Epidermal melanocyte (primary cell): ENCODE measurements around the gene UBE3C.
A peak's percentile ranks its signal among the peaks of the same experiment; 100 is the strongest.
"Not testable (repeated sequence)": the region's sequence is repeated elsewhere in the genome, so short reads cannot be mapped to it uniquely, and the experiment has no call there.

Source experiments
- DNase-seq: peaks from one replicate; pipeline ENCODE4 v3.0.0; 2011; ENCODE audit warnings: low spot score; ENCODE audit not compliant: insufficient read length

The UBE3C gene

DNA sequence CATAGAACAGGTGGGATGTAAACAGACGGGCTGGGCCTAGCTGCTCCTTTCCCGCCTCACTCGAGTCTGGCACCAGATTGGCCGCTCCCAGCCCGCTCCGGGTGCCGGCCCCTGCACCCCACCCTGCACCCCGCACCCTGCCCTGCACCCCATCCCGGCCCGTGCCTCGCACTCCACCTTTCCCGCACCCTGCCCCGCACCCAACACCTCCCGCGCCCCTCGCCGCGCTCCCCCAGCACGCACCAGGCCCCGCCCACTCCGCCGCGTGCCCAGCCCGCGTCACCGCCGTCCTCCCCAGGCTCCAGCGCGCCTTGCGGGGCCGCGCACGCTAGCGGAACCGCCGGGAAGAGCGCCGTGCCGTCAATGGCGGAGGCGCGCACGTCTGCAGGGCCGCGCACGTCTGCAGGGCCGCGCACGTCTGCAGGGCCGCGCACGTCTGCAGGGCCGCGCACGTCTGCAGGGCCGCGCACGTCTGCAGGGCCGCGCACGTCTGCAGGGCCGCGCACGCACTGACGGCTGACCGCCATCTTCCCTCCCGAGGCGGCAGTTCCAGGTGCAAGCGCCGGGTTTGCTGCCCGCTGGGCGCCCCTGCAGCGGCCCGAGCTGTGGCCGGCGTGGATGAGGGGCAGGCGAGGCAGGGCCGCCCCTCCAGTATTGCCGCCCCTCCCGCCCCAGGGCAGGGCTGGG, at the start of gene UBE3C:
UBE3C (plus strand) TSS at position 503 of the 687 bp plus-strand sequence. CDS start 347 bp downstream, outside the sequence.
- peak; percentile 94 for DNase-seq

DNA sequence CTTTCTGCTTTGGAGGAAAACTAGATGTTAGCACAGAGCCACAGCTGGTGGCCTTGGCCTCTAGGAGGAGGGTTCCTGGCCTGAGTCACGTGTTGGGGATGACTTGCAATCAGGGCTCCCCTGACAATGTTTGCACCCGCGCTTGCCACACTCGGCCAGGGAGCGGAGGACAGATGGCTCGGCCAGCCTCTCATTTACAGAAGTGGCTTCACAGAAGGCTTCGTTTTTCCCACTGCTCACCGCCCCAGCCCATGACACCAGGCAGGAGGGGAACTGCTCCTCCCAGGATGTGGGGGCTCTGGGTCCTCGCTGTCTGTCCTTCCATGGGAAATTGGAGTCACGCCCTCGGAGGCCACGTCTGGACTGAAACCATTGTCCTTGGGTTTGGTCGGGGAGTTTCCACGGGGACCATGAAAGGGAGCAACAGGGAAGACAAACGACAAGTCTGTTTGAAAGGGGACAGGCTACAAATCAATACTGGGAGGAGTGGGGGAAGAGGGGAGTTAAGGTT, 49.6 kb upstream of the UBE3C start:
- DNase-seq = no peak

DNA sequence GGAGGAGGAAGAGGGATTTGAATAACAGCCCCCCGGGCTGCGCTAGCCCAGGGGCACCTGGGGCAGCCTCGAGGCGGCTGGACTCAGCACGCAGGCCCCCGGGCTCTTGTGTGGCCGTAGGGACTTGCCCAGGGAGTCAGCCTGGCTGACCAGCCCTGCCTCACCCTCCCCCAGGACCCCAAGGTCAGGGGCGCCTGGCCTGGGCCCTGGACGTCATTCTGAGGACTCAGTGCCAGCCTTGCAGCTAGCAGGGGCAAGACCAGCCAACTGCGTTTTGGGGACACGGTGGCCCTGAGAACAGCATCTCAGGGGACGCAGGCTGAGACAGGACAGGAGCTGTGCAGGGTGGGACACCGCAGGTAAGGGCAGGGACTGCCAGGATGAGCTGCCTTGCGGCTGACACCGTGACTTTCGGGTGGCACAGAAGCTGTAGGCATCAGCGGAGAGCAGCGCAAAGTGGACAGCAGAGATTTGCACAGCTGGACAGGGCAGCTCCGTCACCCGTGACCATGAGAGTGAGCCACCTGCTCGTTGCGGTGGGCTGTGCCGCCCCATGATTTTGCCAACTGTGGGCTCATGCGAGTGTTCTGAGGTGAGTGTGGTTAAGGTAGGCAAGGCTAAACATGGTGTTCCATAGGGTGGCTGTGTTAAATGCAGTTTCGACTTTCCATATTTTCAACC, 48.1 kb upstream of the UBE3C start:
- no peak for DNase-seq

DNA sequence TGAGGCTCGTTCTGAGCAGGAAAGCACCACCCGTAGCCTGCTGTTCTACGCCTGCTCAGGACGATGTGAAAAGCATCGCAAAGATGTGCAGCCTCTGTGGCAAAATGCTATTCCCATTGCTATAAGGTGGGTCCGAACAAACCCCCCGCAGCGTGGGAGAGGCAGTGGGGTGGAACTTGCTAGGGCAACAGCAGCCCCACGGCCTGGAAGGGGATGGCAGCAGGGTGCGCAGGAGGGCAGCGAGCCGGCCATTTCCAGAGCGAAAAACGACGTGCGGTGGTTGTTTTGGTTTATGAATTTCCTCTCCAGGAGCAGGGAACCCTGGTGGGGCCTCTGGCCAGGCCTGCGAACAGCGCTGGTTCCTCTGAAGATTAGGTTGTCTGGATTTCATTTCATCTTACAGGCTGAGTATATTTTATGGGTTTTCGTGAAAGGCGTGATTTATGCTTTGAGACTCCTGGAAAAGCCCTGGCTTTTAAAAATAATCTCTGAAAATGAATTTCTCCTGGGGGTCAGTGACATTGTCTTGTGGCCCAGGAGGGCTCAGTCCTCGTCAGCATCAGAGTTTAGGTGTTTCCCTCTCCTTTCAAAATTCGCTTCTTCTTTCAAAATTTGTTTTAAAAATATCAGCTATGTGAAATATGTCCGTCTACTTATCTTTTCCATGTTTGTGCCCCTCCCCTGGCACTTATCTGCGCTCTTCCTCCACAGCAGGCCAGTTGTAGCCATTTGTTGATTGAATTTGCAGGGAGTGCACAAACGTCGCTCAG, 42.3 kb upstream of the UBE3C start:
- no peak for DNase-seq

DNA sequence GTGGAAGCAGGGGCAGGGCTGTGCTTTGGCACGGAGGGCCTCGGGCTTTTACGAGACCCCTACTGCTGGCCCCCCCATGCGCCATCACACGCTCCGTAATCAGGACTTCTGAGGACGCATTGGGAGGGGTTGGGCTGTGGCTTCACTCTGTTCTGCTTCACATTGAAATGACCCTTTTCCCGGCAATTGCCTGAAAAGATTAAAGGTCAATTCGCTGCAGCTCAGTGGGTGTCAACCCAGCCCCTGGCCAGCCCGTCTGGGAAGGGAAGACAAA, 41.7 kb upstream of the UBE3C start:
- no peak for DNase-seq

DNA sequence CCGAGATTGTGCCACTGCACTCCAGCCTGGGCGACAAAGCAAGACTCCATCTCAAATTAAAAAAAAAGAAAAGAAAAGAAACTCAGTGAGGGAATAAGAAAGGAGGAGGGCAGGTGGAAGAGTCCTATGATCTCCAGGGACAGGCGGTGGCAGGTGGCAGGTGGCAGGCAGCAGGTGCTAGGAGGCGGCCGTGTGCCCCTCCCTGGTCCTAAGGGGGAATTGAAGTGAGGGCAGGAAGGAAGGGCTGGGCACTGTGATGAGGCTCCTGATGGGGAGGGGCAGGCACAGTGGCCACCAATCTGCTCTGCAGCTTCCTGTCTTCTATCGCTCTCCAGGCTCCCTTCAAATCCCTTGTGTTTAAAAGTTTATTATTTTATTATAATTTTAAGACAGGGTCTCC, 41.2 kb upstream of the UBE3C start:
- no peak for DNase-seq

DNA sequence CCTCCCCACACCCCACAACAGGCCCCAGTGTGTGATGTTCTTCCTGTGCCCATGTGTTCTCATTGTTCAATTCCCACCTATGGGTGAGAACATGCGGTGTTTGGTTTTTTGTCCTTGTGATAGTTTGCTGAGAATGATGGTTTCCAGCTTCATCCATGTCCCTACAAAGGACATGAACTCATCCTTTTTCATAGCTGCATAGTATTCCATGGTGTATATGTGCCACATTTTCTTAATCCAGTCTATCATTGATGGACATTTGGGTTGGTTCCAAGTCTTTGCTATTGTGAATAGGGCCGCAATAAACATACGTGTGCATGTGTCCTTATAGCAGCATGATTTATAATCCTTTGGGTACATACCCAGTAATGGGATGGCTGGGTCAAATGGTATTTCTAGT, 38.7 kb upstream of the UBE3C start:
- DNase-seq = not testable (repeated sequence)

DNA sequence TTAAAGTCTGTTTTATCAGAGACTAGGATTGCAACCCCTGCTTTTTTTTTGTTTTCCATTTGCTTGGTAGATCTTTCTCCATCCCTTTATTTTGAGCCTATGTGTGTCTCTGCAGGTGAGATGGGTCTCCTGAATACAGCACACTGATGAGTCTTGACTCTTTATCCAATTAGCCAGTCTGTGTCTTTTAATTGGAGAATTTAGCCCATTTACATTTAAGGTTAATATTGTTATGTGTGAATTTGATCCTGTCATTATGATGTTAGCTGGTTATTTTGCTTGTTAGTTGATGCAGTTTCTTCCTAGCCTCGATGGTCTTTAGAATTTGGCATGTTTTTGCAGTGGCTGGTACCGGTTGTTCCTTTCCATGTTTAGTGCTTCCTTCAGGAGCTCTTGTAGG, 35.1 kb upstream of the UBE3C start:
- not testable (repeated sequence) for DNase-seq

DNA sequence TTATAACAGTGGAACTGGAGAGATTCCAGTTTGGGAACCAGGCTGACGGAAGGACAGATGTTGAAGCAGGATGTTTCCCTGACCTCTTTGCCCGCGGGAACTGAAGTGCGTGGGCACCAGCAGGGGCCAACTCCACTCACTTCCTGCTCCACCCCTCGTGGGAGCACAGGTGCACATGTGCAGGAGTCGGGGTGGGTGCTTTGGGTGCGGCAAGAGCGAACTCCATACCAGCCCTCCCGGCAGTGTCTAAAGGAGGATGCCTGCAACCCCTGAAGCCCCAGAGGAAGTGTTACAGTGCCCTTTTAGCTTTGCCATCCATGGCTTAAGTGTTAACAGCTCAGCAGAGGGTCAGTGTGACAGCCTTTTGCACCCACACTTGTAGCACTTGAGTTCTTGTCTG, 27.4 kb upstream of the UBE3C start:
- no peak for DNase-seq

DNA sequence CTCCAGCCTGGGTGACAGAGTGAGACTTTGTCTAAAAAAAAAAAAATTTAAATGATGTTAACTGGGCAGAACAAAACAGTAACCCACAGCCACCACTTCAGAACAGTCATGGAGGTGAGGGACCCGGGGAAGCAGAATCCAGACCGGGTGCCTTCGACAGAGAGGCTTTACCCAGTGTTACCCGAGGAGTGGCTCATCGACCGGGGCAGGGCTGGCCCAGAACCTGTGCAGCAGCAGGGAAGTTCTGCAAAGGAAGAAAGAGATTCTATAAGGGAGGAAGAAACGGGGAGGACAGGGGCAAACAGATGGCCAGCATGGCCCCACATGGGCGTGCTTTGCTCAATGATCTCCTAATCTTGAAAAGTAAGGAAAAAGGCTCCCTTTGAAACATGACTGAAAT, 26.0 kb upstream of the UBE3C start:
- no peak for DNase-seq

DNA sequence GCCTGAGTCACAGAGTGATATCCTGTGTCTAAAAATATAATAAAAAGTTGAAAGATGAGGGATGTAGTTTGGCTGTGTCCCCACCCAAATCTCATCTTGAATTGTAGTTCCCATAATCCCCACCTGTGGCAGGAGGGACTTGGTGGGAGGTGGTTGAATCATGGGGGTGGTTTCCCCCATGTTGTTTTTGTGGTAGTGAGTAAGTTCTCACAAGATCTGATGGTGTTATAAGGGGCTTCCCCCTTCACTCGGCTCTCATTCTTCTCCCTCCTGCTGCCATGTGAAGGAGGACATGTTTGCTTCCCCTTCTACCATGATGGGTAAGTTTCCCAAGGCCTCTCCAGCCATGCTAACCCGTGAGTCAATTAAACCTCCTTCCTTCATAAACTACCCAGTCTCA, 25.1 kb upstream of the UBE3C start:
- DNase-seq = no peak

DNA sequence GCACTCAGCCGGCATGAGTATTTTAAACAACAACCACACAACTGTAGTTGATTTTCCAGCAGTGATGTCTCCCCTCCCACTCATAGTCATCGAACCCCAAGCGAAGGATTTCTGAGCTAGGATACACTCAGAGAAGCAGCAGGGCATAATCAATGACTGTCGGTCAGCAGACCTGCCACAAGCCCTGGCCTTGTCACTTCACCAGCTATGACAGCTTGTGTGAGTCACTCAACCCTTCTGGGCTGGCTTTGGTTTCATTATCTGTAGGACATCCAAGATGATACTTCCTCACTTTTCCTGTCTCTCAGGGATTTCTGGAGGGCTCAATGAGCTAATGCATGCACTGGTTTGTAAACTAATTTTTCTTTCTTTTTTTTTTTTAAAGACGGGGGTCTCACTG, 22.0 kb upstream of the UBE3C start:
- no peak for DNase-seq

DNA sequence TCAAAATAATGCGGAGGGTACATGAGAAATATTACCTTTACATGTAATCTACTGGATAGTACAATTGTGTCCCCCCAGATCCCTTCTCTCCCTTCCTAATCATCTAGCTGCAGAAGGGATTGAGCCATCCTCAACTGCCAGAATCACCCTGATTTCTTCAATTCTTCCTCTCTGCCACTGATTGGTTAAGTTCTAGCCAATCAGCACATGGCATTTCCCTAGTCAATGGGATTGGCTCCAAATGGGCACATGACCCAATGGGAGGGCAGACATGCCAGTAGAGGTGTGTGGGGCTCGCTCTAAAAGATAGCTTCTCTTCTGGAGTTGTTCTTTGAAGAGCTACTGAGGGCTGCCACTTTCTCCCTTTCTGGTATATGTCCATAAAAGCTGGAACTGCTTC, 20.9 kb upstream of the UBE3C start:
- no peak for DNase-seq

DNA sequence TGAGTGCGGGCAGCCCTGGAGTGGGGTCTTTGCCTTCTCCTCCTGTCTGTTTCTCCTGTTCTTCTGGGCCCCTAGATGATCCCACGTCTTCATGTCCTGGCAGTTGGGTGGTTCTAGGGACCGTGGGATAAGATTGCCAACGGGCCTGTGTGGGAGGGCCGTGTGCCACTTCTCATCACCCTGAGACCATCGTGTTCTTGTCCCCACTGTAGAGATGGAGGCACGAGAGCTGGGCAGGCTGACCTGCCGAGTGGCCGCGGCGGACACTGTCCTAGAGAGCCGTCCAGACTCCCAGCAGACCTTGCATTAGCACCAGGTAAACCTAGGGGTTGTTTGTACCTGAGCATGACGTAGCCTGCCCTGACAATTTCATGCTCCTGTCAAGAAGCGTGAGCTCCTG, 18.5 kb upstream of the UBE3C start:
- no peak for DNase-seq

DNA sequence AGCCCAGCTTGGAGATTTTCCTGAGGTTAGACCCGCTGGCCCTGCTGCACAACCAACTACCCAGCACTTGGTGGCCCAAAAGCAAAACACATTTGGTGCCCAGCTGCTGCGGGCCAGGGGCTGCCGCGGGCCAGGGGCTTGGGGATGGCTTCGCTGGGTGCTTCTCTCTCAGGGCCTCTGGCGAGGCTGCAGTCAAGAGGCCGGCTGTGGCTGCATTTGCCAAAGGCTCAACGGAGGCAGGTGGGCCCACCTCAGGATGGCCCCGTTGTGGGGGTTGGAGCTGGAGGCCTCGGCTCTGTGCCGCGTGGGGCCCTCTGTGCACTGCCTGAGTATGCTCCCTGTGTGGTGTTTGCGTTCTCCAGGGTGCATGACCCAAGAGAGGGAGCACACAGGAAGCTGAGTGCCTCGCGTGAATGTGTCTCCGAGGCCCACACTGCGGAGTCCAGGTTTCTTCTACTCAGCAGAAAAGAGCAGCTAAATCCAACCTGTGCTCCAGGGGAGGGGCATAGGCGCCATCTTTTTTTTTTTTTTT, 17.5 kb upstream of the UBE3C start:
- DNase-seq = no peak

DNA sequence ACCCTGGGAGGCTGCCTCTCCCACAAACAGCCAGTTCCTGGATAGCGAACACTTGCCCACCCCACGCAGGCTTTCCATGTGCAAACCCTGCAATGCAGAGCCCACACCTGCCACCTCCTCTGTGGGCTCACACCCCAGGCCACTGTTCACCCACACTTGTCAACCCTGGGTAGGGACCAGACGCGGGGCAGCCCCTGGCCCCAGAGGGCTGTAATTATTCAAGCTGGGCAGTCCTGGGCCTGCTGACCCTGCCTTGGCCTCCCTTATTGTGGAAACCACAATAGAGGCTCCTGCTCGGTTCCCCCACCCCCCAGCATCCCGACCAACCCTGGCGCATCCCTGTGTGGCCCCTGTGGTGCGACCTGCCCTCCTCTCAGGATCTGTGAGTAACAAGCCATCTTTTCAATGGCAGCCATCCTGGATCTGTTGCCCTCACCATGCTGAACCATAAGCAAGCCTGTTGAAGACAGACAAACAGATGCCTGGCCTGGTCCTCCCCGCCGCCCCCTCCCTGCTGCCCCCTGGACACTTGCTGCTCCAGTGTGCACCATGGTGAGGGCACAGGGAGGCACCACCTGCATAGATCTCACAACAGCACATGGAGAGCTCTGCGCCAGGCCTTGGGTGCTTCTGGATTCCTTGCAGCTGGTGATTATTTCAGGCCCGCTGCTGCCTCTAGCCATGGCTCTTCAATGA, 15.8 kb upstream of the UBE3C start:
- no peak for DNase-seq

DNA sequence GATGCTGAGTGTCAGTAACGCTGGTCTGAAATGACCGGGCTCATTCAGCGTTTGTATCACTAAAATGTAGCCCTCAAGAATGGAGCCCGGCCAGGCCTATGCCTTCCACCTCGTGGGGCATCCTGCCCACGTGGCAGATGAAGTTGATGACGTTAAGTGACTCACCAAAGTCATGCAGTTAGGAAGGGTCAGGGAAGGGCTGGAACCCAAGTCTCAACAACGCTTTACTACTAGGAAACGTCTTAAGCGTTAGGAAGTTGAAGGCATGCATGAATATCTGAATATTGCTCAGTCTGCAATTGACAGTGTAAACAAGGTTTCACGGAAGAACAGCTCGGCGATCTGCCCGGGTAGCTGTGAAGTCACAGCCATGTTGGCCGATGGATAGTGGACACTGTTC, 14.0 kb upstream of the UBE3C start:
- no peak for DNase-seq

DNA sequence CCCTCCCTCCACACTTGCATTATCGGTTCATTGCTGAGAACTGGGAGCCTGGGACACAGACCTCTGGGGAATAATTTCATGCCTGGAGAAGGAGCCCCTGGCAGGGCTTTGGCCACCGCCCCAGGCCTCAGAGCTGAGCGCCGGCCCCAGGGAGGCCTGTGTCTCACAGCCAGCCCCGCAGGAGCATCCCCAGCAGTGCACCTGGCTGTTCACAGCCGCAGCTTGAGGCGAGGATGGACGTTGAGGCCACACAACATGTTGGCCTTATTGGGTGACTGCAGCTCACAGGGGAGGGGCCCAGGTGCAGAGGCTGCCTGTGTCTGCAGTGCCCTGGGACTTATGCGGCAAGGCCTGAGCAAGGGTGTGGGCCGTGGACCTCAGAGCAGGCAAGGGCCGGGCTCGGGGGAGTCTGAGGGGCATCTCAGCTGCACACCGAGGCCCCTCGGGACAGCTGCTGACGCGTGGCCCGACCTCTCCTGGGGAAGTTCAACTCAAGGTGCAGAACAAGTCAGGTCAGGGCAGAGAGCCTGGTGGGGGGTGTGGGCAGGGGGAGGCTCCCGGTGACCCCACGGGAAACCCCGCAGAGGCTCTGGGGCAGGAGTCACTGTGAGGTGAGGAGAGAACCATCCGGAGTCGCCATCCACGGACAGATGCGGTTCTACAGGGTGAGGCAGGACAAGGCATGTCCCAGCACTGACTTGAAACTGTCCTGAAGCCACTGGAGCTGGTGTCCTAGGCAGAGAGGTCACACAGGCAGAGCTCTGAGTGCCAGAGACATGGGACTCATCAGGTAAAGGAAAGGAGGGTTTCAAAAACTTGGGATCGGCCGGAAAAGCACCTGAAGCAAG, 13.1 kb upstream of the UBE3C start:
- DNase-seq = no peak

DNA sequence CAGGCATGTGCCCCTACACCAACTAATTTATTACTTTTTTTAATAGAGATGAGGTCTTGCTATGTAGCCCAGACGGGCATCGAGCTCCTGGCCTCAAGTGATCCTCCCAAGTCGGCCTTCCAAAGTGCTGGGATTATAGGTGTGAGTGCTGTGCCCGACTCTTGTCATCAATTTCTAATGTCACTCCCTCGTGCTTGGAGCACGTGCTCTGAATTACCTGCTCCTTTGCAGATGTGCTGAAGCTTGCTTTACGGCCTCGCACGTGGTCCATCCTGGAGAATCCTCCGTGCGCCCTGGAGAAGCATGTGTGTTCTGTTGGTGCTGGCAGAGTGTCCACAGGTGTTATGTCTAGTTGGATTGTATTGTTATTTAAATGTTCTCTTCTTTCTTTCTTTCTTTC, 11.8 kb upstream of the UBE3C start:
- no peak for DNase-seq

DNA sequence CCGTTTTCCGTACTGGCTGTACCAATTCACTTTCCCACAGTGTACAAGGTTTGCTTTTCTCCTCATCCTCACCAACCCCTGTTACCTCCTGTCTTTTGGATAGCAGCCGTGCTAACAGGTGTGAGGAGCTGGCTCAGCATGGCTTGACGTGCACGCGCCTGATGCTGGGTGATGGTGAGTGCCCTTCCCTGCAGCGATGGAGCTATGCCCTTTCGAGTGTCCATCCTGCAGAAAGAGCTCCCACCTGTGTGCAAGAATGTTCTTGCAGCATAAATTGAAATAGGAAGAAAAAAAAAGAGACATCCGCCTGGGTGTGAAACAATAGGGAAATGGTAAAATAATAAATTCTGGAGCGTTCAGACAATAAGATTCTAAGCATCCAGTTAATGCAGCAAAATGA, 9.5 kb upstream of the UBE3C start:
- no peak for DNase-seq
